ENCODE results near the gene ACOT11.

Gene ACOT11

DNA sequence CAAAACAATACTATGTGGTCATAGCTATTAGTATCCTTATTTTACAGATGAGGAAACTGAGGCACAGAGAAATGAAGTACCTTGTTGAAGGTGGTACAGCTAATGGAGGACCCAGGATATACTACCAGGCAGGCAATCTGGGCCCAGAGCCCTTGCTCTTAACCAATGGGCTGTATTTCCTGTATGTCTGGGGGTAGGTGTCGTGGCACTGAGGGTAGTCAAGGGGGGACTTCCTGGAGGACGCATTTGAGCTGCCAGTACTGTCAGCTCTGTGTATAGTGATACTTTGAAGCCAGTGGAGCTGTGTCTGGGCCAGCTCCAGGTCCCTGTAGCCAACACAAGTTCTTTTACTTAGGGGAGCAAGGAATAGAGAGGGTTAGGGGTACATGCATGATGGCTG, 40.3 kb downstream of the ACOT11 start:
- POLR2A ChIA-PET = no interaction called here
- no peak for TF ChIP-seq L3MBTL2 (conservative IDR thresholded peaks at IDR 0.05)
- TF ChIP-seq BHLHE40 (IDR thresholded peaks at IDR 0.05; ENCODE audit: borderline replicate concordance) = no peak
- no peak for TF ChIP-seq SUZ12 (IDR thresholded peaks at IDR 0.05)
- no peak for TF ChIP-seq HDGF (IDR thresholded peaks at IDR 0.05; ENCODE audit: borderline replicate concordance)
- no peak for TF ChIP-seq LEF1 (IDR thresholded peaks at IDR 0.05; ENCODE audit: borderline replicate concordance)
- no peak for TF ChIP-seq SP1 (IDR thresholded peaks at IDR 0.05)
- no peak for TF ChIP-seq NFRKB (IDR thresholded peaks at IDR 0.05)
- TF ChIP-seq FOXK2 (IDR thresholded peaks at IDR 0.05) = no peak
- TF ChIP-seq ZNF384 (IDR thresholded peaks at IDR 0.05) = no peak
- TF ChIP-seq FOXM1 (IDR thresholded peaks at IDR 0.05; ENCODE audit: borderline replicate concordance) = no peak
- no peak for TF ChIP-seq ARNT (IDR thresholded peaks at IDR 0.05)
- no peak for TF ChIP-seq TARDBP (IDR thresholded peaks at IDR 0.05)
- TF ChIP-seq FOXA1 (IDR thresholded peaks at IDR 0.05) = no peak
- no peak for TF ChIP-seq ELF4 (IDR thresholded peaks at IDR 0.05)
- no peak for TF ChIP-seq CTBP1 (IDR thresholded peaks at IDR 0.05; ENCODE audit: borderline replicate concordance)
- no peak for DNase-seq (ENCODE audit: extremely low spot score)
- CTCF ChIA-PET = no interaction called here

DNA sequence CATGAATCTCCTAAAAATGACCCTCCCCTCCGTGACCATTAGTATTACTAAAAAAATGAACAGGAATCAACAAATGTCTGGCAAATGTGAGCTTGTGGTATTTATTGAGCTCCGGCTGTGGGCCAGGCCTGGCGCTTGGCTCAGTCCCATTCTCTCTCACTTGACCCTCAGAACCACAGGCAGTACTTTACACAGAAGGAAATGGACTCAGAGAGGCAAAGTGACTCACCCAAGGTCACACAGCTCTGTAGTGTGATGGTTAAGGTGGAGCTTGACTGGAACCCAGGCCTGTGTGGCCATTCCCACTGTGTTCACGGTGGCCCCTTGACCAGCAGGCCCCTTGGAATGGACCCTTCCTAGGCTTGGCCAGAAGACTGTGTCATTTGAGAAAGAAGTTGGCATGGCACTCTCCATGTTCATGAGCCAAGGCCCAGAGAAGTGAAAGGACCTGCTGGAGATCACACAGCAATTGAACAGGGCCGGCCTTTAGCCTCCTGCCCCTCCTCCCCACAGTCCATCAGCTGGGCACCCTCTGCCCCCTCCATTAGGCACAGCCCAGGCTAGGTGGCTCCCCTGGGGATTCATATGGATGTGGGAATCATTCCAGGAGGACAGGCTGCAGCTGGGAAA, 43.2 kb downstream of the ACOT11 start:
- DNase-seq (ENCODE audit: extremely low spot score) = no peak
- TF ChIP-seq ELF4 (IDR thresholded peaks at IDR 0.05) (no peak), SUZ12 (IDR thresholded peaks at IDR 0.05) (no peak)
- ChIA-PET POLR2A (no interaction called here), CTCF (no interaction called here)

DNA sequence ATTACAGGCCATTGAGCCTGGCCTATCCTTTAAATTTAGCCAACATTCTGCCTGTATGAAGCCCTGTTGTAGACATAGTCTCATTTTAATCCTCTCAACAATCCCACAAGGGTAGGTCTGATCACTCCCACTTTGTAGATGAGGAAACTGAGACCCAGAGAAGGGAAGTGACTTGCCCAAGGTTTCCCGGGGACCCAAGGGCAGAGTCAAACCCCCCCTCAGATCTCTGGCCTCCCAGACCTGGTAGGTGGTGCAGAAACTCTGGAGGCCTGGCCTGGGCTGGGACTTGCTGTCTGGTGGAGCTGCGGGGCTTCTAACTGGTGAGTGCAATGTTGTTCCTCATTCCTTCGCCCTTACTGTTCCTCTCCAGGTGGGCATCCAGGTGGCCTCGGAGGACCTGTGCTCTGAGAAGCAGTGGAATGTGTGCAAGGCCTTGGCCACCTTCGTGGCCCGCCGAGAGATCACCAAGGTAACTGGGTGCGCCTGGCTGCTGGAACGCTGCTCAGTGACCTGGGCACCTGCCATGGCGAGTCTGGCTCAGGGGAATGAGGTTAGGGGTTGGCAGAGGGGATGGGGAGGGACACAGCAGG, 45.6 kb downstream of the ACOT11 start:
- ChIA-PET CTCF (no interaction called here), POLR2A (no interaction called here)
- TF ChIP-seq FOXK2 (IDR thresholded peaks at IDR 0.05) (no peak), ZNF384 (IDR thresholded peaks at IDR 0.05) (no peak), ELF4 (IDR thresholded peaks at IDR 0.05) (no peak), CTBP1 (IDR thresholded peaks at IDR 0.05; ENCODE audit: borderline replicate concordance) (no peak), LEF1 (IDR thresholded peaks at IDR 0.05; ENCODE audit: borderline replicate concordance) (no peak)
- no peak for DNase-seq (ENCODE audit: extremely low spot score)

GRCh38 chr1:54594463-54594862, 46.4 kb downstream of the ACOT11 start:
- POLR2A ChIA-PET = no interaction called here
- no peak for TF ChIP-seq TARDBP (IDR thresholded peaks at IDR 0.05)
- no peak for TF ChIP-seq FOXM1 (IDR thresholded peaks at IDR 0.05; ENCODE audit: borderline replicate concordance)
- no peak for TF ChIP-seq SP1 (IDR thresholded peaks at IDR 0.05)
- TF ChIP-seq ELF4 (IDR thresholded peaks at IDR 0.05) = no peak
- TF ChIP-seq BHLHE40 (IDR thresholded peaks at IDR 0.05; ENCODE audit: borderline replicate concordance) = no peak
- TF ChIP-seq ZNF384 (IDR thresholded peaks at IDR 0.05) = no peak
- no peak for TF ChIP-seq ARNT (IDR thresholded peaks at IDR 0.05)
- TF ChIP-seq CTBP1 (IDR thresholded peaks at IDR 0.05; ENCODE audit: borderline replicate concordance) = no peak
- TF ChIP-seq LEF1 (IDR thresholded peaks at IDR 0.05; ENCODE audit: borderline replicate concordance) = no peak
- TF ChIP-seq FOXA1 (IDR thresholded peaks at IDR 0.05) = no peak
- no peak for TF ChIP-seq FOXK2 (IDR thresholded peaks at IDR 0.05)
- no peak for TF ChIP-seq L3MBTL2 (conservative IDR thresholded peaks at IDR 0.05)
- no peak for TF ChIP-seq HDGF (IDR thresholded peaks at IDR 0.05; ENCODE audit: borderline replicate concordance)
- TF ChIP-seq NFRKB (IDR thresholded peaks at IDR 0.05) = no peak
- TF ChIP-seq SUZ12 (IDR thresholded peaks at IDR 0.05) = no peak
- no peak for TF ChIP-seq PKNOX1 (IDR thresholded peaks at IDR 0.05)
- no peak for DNase-seq (ENCODE audit: extremely low spot score)
- CTCF ChIA-PET = no interaction called here

- TF ChIP-seq BHLHE40 (IDR thresholded peaks at IDR 0.05; ENCODE audit: borderline replicate concordance) (no peak), L3MBTL2 (conservative IDR thresholded peaks at IDR 0.05) (no peak)
- no peak for DNase-seq (ENCODE audit: extremely low spot score)
- ChIA-PET POLR2A (no interaction called here), CTCF (no interaction called here)
Observed at GRCh38 chr1:54595956-54596498, 48.0 kb downstream of the ACOT11 start.

DNA sequence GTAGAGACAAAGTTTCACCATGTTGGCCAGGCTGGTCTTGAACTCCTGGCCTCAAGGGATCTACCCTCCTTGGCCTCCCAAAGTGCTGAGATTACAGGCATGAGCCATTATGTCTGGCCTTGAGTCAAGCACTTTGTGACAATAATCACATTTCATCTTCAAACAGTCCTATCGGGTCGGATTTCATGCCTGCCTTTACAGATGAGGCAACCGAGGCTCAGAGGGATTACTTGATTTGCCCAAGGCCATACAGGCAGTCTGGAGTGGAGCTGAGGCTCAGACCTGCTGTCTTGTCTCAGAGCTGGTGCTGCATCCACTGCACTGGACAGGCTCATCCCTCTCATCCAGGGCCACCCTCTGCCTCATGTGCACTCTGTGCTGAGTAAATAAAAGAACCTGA, 48.7 kb downstream of the ACOT11 start:
- POLR2A ChIA-PET = no interaction called here
- no peak for DNase-seq (ENCODE audit: extremely low spot score)
- CTCF ChIA-PET = no interaction called here

More for the DNA sequence above, 48.7 kb downstream of the ACOT11 start:
- TF ChIP-seq BHLHE40 (IDR thresholded peaks at IDR 0.05; ENCODE audit: borderline replicate concordance) (no peak), CTBP1 (IDR thresholded peaks at IDR 0.05; ENCODE audit: borderline replicate concordance) (no peak), LEF1 (IDR thresholded peaks at IDR 0.05; ENCODE audit: borderline replicate concordance) (no peak), PKNOX1 (IDR thresholded peaks at IDR 0.05) (no peak), HDGF (IDR thresholded peaks at IDR 0.05; ENCODE audit: borderline replicate concordance) (no peak), TARDBP (IDR thresholded peaks at IDR 0.05) (no peak), NFRKB (IDR thresholded peaks at IDR 0.05) (no peak), FOXK2 (IDR thresholded peaks at IDR 0.05) (no peak), FOXM1 (IDR thresholded peaks at IDR 0.05; ENCODE audit: borderline replicate concordance) (no peak)

All from HEK293T (cell line).